HCT116 (cell line): ENCODE results near the gene PAPOLG. TPM values are rescaled to one million over a fixed set of nuclear protein-coding genes. Genes with fewer than 3 reads are reported as not detected.

Experiments
- ATAC-seq: fragments of 200-7000 bp; cut with Tn5 transposase; 2 replicates; pipeline ENCODE4 v1.9.1; 2020; ENCODE audit warnings: mild to moderate bottlenecking, moderate library complexity
- BruUV-seq: library from RNA; stranded (reverse); fragments of 400-500 nt; replicated peaks from 2 replicates; lab custom pipeline; 2021; lab: Mats Ljungman, UMichigan
- CTCF ChIA-PET: fragments of 300-600 bp; sonication (Branson Sonifier 250); formaldehyde crosslinking; loops from one replicate; lab custom pipeline; 2021; ENCODE audit warnings: antibody characterized with exemption; lab: Charles Lee
- POLR2A ChIA-PET: fragments of 300-600, 350-600 bp; sonication (Branson Sonifier 250); formaldehyde crosslinking; loops from one replicate; lab custom pipeline; 2021; ENCODE audit warnings: antibody characterized with exemption; lab: Charles Lee
- RAD21 ChIA-PET, 2 experiments: fragments of 300-600 bp; sonication (Branson Sonifier 250); formaldehyde crosslinking; loops; one replicate each; lab custom pipeline; 2023; ENCODE audit warnings: low total read pairs in 2 of 2; ENCODE audit not compliant: uncharacterized antibody in 2 of 2, unreplicated experiment in 2 of 2, low non-redundant PET in 1 of 2; lab: Charles Lee
- DNase-seq: peaks from one replicate; pipeline ENCODE4 v3.0.0-alpha.2; 2010; ENCODE audit warnings: low read depth, low spot score
- H2AFZ ChIP-seq: fragments of 200-600 bp; shearing (Covaris generic), sonication (generic); 2 replicates; pipeline ENCODE4 v1.6.1; 2017; ENCODE audit warnings: low read depth, mixed run types, mixed read lengths, antibody characterized with exemption, low read length; ENCODE audit not compliant: poor library complexity, severe bottlenecking
- H3K27ac ChIP-seq: 2 replicates; pipeline ENCODE4 v1.5.1; 2012; ENCODE audit warnings: low read depth, low read length
- H3K27me3 ChIP-seq: fragments of 200-600 bp; sonication (generic); 2 replicates; pipeline ENCODE4 v1.6.1; 2016; ENCODE audit warnings: mixed run types, low read length, mixed read lengths; ENCODE audit not compliant: insufficient read depth
- H3K36me3 ChIP-seq, 2 experiments: fragments of 200-500 bp in 1 of 2; fragments of 200-600 bp in 1 of 2; sonication (Bioruptor generic) in 1 of 2; sonication (generic) in 1 of 2; 2 replicates each; pipeline versions ENCODE4 v1.5.1 to v1.6.1; 2014 to 2016; ENCODE audit warnings: low read length in 2 of 2, inconsistent platforms in 1 of 2, mixed read lengths in 1 of 2, mixed run types in 1 of 2; ENCODE audit not compliant: insufficient read depth in 2 of 2, control insufficient read depth in 1 of 2
- H3K4me1 ChIP-seq, 2 experiments: fragments of 200-600 bp in 1 of 2; sonication (generic) in 1 of 2; 2 replicates each; pipeline versions ENCODE4 v1.5.1 to v1.6.1; 2012 to 2017; ENCODE audit warnings: low read length in 2 of 2, inconsistent platforms in 1 of 2, mild to moderate bottlenecking in 1 of 2, mixed read lengths in 1 of 2, mixed run types in 1 of 2, moderate library complexity in 1 of 2; ENCODE audit not compliant: insufficient read depth in 2 of 2, control insufficient read depth in 1 of 2
- H3K4me2 ChIP-seq: fragments of 200-600 bp; sonication (generic); 2 replicates; pipeline ENCODE4 v1.6.1; 2017; ENCODE audit warnings: mixed run types, low read length, mixed read lengths
- H3K4me3 ChIP-seq, 2 experiments: fragments of 200-600 bp in 1 of 2; sonication (generic) in 1 of 2; replicated peaks in 1 of 2; 2 replicates each; pipeline ENCODE4 v1.5.1; 2011 to 2016; ENCODE audit warnings: low read length in 2 of 2, control low read depth in 1 of 2, low read depth in 1 of 2, mild to moderate bottlenecking in 1 of 2, mixed read lengths in 1 of 2, mixed run types in 1 of 2
- H3K79me2 ChIP-seq: fragments of 200-600 bp; sonication (generic); 2 replicates; pipeline ENCODE4 v1.6.1; 2017; ENCODE audit warnings: mild to moderate bottlenecking, mixed run types, low read length, moderate library complexity, mixed read lengths; ENCODE audit not compliant: insufficient read depth
- H3K9ac ChIP-seq: fragments of 200-600 bp; sonication (generic); 2 replicates; pipeline ENCODE4 v1.6.1; 2016; ENCODE audit warnings: low read length, mixed read lengths
- H3K9me2 ChIP-seq: fragments of 200-600 bp; sonication (generic), shearing (Covaris generic); 2 replicates; pipeline ENCODE4 v1.6.1; 2017; ENCODE audit warnings: mixed run types, mild to moderate bottlenecking, moderate library complexity; ENCODE audit not compliant: insufficient read depth
- H3K9me3 ChIP-seq, 2 experiments: fragments of 200-500 bp in 1 of 2; fragments of 200-600 bp in 1 of 2; sonication (Bioruptor generic) in 1 of 2; sonication (generic) in 1 of 2; 2 replicates each; pipeline ENCODE4 v1.6.1; 2014 to 2017; ENCODE audit warnings: low read length in 2 of 2, mixed read lengths in 2 of 2, inconsistent platforms in 1 of 2, low read depth in 1 of 2, mild to moderate bottlenecking in 1 of 2, mixed run types in 1 of 2, moderate library complexity in 1 of 2; ENCODE audit not compliant: control insufficient read depth in 1 of 2, insufficient read depth in 1 of 2
- H4K20me1 ChIP-seq: fragments of 200-600 bp; sonication (generic), shearing (Covaris generic); 2 replicates; pipeline ENCODE4 v1.6.1; 2017; ENCODE audit warnings: mixed run types, mild to moderate bottlenecking, moderate library complexity; ENCODE audit not compliant: insufficient read depth
- CBX3 ChIP-seq: IDR thresholded peaks from 2 replicates; pipeline ENCODE4 v1.6.1; 2012; ENCODE audit warnings: low read depth
- CEBPB ChIP-seq: IDR thresholded peaks from 2 replicates; pipeline ENCODE4 v1.6.1; 2012; ENCODE audit warnings: low read depth
- EGR1 ChIP-seq: IDR thresholded peaks from 2 replicates; pipeline ENCODE4 v1.6.1; 2012; ENCODE audit warnings: low read depth
- EZH2phosphoT487 ChIP-seq: fragments of 200-600 bp; IDR thresholded peaks from 2 replicates; pipeline ENCODE4 v1.6.1; 2018; ENCODE audit warnings: antibody characterized with exemption, borderline replicate concordance
- JUND ChIP-seq: IDR thresholded peaks from 2 replicates; pipeline ENCODE4 v1.6.1; 2012
- POLR2A ChIP-seq: IDR thresholded peaks from 2 replicates; pipeline ENCODE4 v1.7.0; 2011; ENCODE audit warnings: borderline replicate concordance; ENCODE audit not compliant: insufficient read depth, insufficient read length; ENCODE audit errors: extremely low read depth
- RAD21 ChIP-seq: IDR thresholded peaks from 2 replicates; pipeline ENCODE4 v1.6.1; 2012; ENCODE audit warnings: low read depth, mild to moderate bottlenecking
- TCF7L2 ChIP-seq: IDR thresholded peaks from 2 replicates; pipeline ENCODE4 v1.7.0; 2011; ENCODE audit warnings: borderline replicate concordance, inconsistent platforms; ENCODE audit not compliant: insufficient read depth, insufficient read length; ENCODE audit errors: extremely low read depth
- intact Hi-C: fragments of 100-400 bp; cut with micrococcal nuclease; formaldehyde crosslinking; loops from 2 replicates; pipeline ENCODE4 v1.10.0; 2022
- total RNA-seq: library from RNA; stranded (reverse); gene quantifications from one replicate; pipeline ENCODE4 v1.2.1, GENCODE V29; 2021; ENCODE audit not compliant: unreplicated experiment
- TF ChIP-seq, protein P1 (sequence below), 3 experiments: fragments of 200-600 bp in 1 of 3; sonication (generic) in 1 of 3; IDR thresholded peaks in 2 of 3; conservative IDR thresholded peaks in 1 of 3; 2 replicates each; pipeline ENCODE4 v1.5.1; 2012 to 2017; ENCODE audit warnings: low read depth in 2 of 3, low read length in 2 of 3, antibody characterized with exemption in 1 of 3, borderline replicate concordance in 1 of 3, control low read depth in 1 of 3, mild to moderate bottlenecking in 1 of 3, mixed read lengths in 1 of 3, mixed run types in 1 of 3, moderate library complexity in 1 of 3; ENCODE audit not compliant: insufficient read depth in 1 of 3
- TF ChIP-seq, protein P2 (sequence below): IDR thresholded peaks from 2 replicates; pipeline ENCODE4 v1.6.1; 2012

The PAPOLG gene
- total RNA-seq, 1 experiment from 2014 or later = 13.2 TPM

DNA sequence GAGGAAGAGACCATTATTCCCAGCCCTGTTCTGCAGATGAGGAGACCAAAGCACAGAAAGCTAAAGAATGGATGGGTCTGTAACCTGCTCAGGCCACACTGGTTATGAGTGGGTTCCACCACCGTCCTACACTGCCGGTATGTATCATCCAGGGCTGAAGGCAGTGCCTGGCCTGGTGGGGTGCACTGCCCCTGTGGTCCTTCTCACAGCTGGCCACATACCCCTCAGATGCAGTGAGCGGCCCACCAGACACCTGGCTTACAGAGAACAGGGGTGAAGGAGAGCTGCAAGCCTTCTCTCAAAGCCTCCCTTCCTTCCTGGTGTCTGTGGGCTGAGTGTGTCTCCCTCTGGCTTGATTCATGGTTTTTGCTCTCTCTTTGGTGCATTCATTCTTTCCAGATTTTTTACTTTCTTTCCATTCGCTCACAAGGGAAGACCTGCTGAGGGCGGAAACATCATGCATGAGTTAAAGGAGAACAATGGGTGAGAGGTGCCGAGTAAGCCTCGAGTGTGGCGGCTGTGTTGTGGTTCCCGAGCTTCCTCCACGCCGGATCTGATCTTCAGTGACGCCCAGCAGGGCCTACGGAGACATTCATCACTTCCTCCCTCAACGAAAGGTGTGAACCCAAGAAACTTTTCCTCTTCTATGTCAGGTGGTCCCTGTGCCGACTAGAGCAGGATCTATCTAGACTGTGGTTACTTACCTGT lies 63.2 kb downstream of the PAPOLG start:
- Histone ChIP-seq H3K4me2 (no peak overlapping the region), H3K4me1 (peaks cover 0 to 3% of the 10 kb centered on the region in 2 experiments; a peak in 1 of 4 replicates), H3K4me3 (no peak overlapping the region), H3K27me3 (no peaks in the 10 kb centered on the region; the same call in 1 of the 2 replicates), H4K20me1 (no peaks in the 10 kb centered on the region), H3K9me3 (no peaks in the 10 kb centered on the region), H3K79me2 (no peaks in the 10 kb centered on the region), H3K36me3 (no peaks in the 10 kb centered on the region), H3K27ac (no peak overlapping the region), H2AFZ (no peak overlapping the region), H3K9me2 (no peaks in the 10 kb centered on the region), H3K9ac (no peak overlapping the region)
- ChIA-PET CTCF (no interaction called here), POLR2A (no interaction called here), RAD21 (no interaction called here)
- no TSS peak for BruUV-seq
- TF ChIP-seq CEBPB = no peak
- no peak for TF ChIP-seq CBX3
- no peak for TF ChIP-seq RAD21
- no peak for TF ChIP-seq POLR2A
- no peak for TF ChIP-seq JUND
- TF ChIP-seq TCF7L2 = no peak
- no peak for DNase-seq
- no peak for ATAC-seq
- intact Hi-C loops = no loop called here

DNA sequence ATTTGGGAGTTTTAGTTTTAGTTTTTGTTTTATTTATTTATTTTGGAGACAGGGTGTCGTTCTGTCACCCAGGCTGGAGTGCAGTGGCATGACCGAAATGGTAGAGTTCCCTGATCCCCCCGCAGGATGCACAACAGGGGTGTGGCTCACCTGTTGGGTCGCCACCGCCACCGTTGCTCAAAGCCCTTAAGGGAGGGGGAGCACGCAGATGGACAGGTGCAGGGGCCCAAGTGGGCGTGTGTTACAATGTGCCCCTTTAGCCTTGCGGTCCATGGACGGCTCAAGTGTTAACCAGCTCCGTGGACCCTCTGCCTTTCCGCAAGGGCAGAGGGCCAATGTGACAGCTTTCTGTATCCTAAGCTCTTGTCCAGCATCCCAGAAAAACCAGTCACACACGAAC lies 63.9 kb downstream of the PAPOLG start:
- Histone ChIP-seq H3K9me2 (no peaks in the 10 kb centered on the region), H3K4me1 (peaks cover 0 to 3% of the 10 kb centered on the region in 2 experiments; a peak in 1 of 4 replicates), H3K79me2 (no peaks in the 10 kb centered on the region), H2AFZ (no peak overlapping the region), H3K27me3 (no peaks in the 10 kb centered on the region), H3K9me3 (no peaks in the 10 kb centered on the region), H3K9ac (no peak overlapping the region), H3K36me3 (no peaks in the 10 kb centered on the region), H3K4me2 (no peak overlapping the region), H3K27ac (no peak overlapping the region), H4K20me1 (no peaks in the 10 kb centered on the region), H3K4me3 (no peak overlapping the region)
- POLR2A ChIA-PET = no interaction called here
- TF ChIP-seq EZH2phosphoT487 = no peak
- TF ChIP-seq, protein P1, sequence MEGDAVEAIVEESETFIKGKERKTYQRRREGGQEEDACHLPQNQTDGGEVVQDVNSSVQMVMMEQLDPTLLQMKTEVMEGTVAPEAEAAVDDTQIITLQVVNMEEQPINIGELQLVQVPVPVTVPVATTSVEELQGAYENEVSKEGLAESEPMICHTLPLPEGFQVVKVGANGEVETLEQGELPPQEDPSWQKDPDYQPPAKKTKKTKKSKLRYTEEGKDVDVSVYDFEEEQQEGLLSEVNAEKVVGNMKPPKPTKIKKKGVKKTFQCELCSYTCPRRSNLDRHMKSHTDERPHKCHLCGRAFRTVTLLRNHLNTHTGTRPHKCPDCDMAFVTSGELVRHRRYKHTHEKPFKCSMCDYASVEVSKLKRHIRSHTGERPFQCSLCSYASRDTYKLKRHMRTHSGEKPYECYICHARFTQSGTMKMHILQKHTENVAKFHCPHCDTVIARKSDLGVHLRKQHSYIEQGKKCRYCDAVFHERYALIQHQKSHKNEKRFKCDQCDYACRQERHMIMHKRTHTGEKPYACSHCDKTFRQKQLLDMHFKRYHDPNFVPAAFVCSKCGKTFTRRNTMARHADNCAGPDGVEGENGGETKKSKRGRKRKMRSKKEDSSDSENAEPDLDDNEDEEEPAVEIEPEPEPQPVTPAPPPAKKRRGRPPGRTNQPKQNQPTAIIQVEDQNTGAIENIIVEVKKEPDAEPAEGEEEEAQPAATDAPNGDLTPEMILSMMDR (IDR thresholded peaks at IDR 0.05 in 2 of 3, conservative IDR thresholded peaks at IDR 0.05 in 1 of 3; ENCODE audit: borderline replicate concordance in 1 of 3, insufficient read depth in 1 of 3, low read depth in 2 of 3, low read length in 2 of 3) = no peak
- no peak for TF ChIP-seq EGR1
- no peak for TF ChIP-seq RAD21
- TF ChIP-seq, protein P2, sequence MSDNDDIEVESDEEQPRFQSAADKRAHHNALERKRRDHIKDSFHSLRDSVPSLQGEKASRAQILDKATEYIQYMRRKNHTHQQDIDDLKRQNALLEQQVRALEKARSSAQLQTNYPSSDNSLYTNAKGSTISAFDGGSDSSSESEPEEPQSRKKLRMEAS = no peak
- BruUV-seq = no TSS peak
- RAD21 ChIA-PET = no interaction called here
- DNase-seq (no peak), ATAC-seq (no peak)
- CTCF ChIA-PET = no interaction called here
- intact Hi-C loops = no loop called here
